GM10266 (cell line): ENCODE measurements around the gene ATP5PO.
"Not testable (repeated sequence)": the region's sequence is repeated elsewhere in the genome, so short reads cannot be mapped to it uniquely, and the experiment has no call there.

Experiments used
- DNase-seq: peaks from one replicate; pipeline ENCODE4 v3.0.0; 2012; ENCODE audit errors: extremely low spot score
- TF ChIP-seq, protein P1 (sequence below): IDR thresholded peaks from 2 replicates; pipeline ENCODE4 v1.5.1; 2012; ENCODE audit warnings: mild to moderate bottlenecking, low read depth; ENCODE audit not compliant: control insufficient read depth, insufficient read depth; ENCODE audit errors: missing control alignments

Gene ATP5PO

DNA sequence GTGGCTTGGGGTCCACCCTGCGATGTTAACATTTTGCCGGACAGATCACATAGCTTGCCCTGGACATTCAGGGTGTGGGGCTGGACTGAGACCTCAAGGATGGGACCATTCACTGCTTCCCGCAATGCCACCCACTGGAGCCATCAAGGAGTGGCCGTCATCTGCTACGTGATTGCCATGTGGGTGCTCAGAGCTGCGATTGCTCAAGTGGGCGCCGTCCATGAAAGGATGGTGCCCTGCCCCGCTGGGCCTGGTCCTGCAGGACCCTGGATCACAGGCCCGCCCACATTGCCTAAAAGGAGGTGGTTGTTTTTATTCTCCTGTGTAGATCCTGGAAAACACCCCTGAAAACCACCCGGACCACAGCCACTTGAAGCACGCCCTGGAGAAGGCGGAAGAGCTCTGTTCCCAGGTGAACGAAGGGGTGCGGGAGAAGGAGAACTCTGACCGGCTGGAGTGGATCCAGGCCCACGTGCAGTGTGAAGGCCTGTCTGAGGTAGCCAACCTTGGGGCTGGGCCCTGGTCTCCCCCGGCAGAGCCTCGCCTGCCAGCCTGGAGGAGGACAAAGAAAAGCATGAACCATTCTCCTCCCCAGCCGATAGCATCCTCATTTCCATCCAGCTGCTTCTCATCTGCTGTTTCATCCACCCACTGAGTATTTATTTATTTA lies 40.4 kb downstream of the ATP5PO start:
- DNase-seq = no peak
- TF ChIP-seq, protein P1, sequence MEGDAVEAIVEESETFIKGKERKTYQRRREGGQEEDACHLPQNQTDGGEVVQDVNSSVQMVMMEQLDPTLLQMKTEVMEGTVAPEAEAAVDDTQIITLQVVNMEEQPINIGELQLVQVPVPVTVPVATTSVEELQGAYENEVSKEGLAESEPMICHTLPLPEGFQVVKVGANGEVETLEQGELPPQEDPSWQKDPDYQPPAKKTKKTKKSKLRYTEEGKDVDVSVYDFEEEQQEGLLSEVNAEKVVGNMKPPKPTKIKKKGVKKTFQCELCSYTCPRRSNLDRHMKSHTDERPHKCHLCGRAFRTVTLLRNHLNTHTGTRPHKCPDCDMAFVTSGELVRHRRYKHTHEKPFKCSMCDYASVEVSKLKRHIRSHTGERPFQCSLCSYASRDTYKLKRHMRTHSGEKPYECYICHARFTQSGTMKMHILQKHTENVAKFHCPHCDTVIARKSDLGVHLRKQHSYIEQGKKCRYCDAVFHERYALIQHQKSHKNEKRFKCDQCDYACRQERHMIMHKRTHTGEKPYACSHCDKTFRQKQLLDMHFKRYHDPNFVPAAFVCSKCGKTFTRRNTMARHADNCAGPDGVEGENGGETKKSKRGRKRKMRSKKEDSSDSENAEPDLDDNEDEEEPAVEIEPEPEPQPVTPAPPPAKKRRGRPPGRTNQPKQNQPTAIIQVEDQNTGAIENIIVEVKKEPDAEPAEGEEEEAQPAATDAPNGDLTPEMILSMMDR = no peak

DNA sequence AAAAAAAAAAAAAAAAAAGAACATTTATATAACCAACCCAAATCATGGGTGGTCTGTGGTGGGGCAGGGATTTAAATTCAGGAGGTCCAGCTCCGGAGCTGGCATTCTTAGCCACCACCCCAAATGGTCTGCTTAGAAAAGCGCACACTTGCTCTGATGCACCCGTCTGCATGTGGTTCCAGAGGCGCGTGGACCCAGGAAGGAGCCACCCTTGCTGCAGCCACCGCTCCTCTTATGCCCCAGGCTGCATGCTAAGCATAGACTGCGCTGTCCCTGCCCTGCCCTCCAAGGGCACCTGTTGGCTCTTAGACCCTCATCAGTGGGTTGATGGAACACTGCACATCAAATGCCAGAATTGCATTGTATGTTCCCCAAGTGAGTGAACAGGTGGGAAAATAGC lies 41.4 kb downstream of the ATP5PO start:
- TF ChIP-seq, protein P1 = no peak
- DNase-seq = no peak

DNA sequence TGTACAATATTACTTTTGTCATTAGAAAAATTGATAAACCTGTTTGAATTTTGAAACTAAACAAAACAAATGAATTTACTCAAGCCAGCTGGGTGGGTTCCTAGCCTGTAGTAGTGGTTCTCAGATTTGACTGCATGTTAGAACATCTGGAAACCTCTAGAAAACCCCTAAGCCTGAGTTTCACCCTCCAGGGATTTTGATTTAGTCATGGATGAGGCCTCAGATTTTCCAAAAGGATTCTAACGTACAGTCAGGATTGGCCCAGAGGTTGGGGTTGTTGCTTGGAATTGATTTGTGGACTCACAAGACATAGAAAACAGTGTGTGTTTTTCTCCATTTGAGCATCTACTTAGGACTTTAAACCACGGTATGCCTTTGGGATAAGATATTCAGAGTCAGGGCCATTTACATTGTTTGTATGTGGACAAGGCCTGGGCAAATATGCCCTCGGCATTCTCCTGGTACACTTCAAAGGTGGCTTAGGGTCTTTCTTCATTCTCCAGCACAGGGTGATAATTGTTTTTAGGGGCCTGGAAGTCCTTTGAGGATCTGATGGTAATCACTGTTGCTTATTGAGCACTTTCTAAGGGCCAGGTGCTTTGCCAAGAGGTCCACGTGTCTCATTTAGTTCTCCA lies 42.6 kb downstream of the ATP5PO start:
- TF ChIP-seq, protein P1 = no peak
- DNase-seq = no peak

DNA sequence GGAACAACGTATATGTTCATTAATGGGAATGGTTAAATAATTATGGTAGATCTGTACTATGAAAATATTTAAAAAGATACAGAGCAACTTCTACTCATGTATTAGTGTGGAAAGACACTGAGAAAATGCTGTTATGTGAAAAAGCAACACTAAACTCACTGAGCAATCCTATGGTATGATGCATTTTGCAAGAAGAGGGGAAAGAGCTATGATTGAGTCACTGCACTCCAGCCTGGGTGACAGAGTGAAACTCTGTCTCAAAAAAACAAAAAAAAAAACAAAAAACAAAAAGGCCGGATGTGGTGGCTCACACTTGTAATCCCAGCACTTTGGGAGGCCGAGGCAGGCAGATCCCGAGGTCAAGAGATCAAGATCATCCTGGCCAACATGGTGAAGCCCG lies 44.4 kb downstream of the ATP5PO start:
- DNase-seq = no peak
- TF ChIP-seq, protein P1 = no peak

DNA sequence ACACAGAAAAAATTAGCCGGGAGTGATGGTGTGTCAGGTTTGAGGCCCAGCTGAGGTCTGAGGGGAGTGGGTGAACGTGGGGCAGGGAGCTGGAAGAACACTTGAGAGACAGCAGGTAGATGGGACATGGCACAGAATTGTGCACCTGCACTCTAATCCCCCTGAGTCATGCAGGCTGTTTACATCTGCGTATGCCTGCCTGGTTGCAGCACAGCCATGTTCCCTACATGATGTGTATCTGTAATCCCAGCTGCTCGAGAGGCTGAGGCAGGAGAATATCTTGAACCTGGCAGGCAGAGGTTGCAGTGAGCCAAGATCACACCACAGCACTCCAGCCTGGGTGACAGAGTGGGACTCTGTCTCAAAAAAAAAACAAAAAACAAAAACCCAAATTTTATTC lies 44.8 kb downstream of the ATP5PO start:
- TF ChIP-seq, protein P1 = no peak
- DNase-seq = no peak

DNA sequence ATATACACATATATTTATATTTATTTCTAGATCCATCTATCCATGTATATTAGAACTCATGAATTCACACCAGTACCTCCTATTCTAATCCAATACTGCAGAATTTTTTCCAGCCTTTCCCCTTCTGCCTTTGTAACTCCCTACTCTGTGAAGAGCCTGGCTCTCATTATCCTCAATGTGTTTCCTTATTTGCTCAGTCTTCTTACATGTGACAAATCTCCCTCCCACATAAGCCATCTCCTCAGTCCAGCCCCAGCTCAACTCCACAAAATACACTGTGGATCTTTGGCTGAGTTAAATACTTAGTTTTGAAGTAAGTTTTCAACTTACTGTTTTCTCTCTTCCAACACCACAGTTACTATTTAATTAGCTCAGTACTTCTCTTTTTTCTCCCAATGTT lies 45.7 kb downstream of the ATP5PO start:
- DNase-seq = no peak
- TF ChIP-seq, protein P1 = no peak

DNA sequence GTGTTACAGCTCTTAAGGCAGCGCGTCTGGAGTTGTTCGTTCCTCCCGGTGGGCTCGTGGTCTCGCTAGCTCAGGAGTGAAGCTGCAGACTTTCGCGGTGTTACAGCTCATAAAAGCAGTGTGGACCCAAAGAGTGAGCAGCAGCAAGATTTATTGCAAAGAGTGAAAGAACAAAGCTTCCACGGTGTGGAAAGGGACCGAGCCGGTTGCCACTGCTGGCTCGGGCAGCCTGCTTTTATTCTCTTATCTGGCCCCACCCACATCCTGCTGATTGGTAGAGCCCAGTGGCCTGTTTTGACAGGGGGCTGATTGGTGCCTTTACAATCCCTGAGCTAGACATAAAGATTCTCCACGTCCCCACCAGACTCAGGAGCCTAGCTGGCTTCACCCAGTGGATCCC lies 47.7 kb downstream of the ATP5PO start:
- not testable (repeated sequence) for DNase-seq

DNA sequence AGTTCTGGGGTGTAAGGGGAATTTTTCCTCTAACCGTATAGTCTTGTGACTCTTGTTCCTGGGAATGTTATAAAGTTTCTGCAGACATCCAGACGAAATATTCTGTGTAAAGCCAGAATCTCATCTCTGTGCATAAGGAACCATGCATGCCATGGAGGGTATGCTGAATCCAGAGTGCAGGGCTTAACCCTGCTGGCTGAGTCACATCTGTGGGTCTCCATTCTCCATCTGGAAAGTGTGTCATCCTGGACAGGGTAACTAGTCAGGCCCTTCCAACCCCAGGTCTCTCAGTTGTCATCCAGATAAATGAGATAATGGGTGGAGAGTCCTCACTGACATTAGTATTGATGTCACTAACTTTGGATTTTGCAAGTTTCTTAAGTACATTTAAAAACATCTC lies 48.8 kb downstream of the ATP5PO start:
- TF ChIP-seq, protein P1 = no peak
- no peak for DNase-seq
